Sigmoid colon (tissue), 4 donors: ENCODE results near the gene GSTM5.

ENCODE experiments used
- CTCF ChIP-seq, 4 experiments: fragments of 450-650 bp in 3 of 4; fragments of 200-600 bp in 1 of 4; IDR thresholded peaks; one replicate each; pipeline ENCODE4 v1.5.1; 2016 to 2019; ENCODE audit warnings: antibody characterized with exemption in 4 of 4, mild to moderate bottlenecking in 3 of 4, moderate library complexity in 2 of 4
- EP300 ChIP-seq, 4 donors: sonication (generic); formaldehyde crosslinking; IDR thresholded peaks; one replicate each; pipeline ENCODE4 v1.6.1; 2017; ENCODE audit warnings: antibody characterized with exemption in 4 of 4
- POLR2A ChIP-seq, 2 donors: fragments of 450-650 bp; IDR thresholded peaks; one replicate each; pipeline ENCODE4 v1.6.1; 2016; ENCODE audit warnings: antibody characterized with exemption in 2 of 2, mild to moderate bottlenecking in 2 of 2, moderate library complexity in 2 of 2
- POLR2AphosphoS5 ChIP-seq, 4 donors: sonication (generic); formaldehyde crosslinking; IDR thresholded peaks; one replicate each; pipeline ENCODE4 v1.6.1; 2017; ENCODE audit warnings: antibody characterized with exemption in 4 of 4

GRCh38 chr1:109714661-109715372, 2.8 kb downstream of the GSTM5 start:
- TF ChIP-seq POLR2AphosphoS5 (IDR thresholded peaks at IDR 0.05) (no peak), CTCF (IDR thresholded peaks at IDR 0.05) (no peak), POLR2A (IDR thresholded peaks at IDR 0.05) (no peak), EP300 (IDR thresholded peaks at IDR 0.05) (no peak)
